ENCODE results near the gene ZRANB2.

The ZRANB2 gene

DNA sequence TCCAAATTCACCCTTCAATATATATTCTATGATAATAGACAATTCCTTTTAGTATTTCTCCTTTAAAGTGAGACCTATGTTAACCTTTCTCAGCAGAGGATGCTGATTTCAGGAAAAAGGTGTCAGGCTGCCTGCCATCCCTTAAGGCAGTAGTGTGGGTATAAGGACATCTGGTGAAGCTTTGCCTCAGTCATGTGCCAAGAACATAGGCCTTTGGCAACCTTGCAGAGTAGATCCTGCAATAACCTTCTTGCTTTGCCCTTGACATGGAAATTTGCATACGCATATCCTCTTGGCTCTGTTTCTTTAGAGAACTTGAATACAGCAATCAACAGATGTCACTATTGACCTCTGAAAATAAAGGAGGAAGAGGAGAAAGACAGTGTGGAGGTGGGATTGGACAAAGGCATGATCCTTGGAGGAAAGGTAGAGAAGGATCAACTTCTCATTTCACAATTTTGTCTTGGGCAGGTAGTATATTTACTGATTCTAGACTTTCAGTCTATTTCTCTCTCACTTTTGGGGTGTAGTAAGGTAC, 21.1 kb upstream of the ZRANB2 start:
- H3K4me3 ChIP-seq (ENCODE audit: low read depth, low read length): no peak overlapping the region
- TF ChIP-seq, protein P1, sequence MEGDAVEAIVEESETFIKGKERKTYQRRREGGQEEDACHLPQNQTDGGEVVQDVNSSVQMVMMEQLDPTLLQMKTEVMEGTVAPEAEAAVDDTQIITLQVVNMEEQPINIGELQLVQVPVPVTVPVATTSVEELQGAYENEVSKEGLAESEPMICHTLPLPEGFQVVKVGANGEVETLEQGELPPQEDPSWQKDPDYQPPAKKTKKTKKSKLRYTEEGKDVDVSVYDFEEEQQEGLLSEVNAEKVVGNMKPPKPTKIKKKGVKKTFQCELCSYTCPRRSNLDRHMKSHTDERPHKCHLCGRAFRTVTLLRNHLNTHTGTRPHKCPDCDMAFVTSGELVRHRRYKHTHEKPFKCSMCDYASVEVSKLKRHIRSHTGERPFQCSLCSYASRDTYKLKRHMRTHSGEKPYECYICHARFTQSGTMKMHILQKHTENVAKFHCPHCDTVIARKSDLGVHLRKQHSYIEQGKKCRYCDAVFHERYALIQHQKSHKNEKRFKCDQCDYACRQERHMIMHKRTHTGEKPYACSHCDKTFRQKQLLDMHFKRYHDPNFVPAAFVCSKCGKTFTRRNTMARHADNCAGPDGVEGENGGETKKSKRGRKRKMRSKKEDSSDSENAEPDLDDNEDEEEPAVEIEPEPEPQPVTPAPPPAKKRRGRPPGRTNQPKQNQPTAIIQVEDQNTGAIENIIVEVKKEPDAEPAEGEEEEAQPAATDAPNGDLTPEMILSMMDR (IDR thresholded peaks at IDR 0.05; ENCODE audit: insufficient read depth, low read depth, low read length, missing control alignments): no peak
- DNase-seq (ENCODE audit: low read depth): no peak

DNA sequence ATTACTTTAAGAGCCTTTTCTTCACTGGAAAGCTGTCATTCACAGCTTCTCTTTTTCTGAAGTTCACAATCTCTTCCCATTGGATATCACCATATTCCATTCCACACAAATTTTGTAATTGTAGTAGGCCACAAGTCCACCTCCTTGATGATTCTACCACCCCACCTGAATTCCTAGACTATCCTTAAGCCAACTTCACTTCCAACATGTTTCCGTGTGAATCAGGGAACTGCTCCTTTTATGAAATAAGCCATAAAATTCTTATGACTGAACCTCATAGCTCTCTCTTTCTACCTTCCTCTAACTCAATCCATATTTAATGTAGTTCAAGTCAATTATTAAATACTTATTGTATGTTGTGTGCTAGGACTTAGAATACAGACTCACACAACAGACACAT, 16.6 kb upstream of the ZRANB2 start:
- DNase-seq (ENCODE audit: low read depth): no peak
- TF ChIP-seq, protein P1 (IDR thresholded peaks at IDR 0.05; ENCODE audit: insufficient read depth, low read depth, low read length, missing control alignments): no peak
- H3K4me3 ChIP-seq (ENCODE audit: low read depth, low read length): no peak overlapping the region

DNA sequence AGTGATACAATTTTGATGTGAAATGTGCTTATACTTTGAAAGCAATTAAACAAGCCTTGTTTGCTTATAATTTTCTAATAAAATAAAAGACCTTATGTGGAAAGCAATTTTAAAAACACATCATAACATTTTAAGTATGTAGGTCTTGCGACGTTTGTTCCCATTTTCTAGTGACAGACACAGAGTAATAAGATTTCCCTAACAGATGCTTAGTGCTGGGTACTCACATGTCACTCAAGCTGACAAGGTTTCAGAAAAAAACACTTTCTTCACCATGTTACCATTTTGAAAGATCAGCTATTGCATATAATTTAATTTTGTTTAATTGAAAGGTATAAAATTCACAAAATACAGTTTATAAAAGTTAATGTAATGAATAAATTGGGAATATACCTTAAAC, 14.1 kb upstream of the ZRANB2 start:
- no peak overlapping the region for H3K4me3 ChIP-seq (ENCODE audit: low read depth, low read length)
- TF ChIP-seq, protein P1 (IDR thresholded peaks at IDR 0.05; ENCODE audit: insufficient read depth, low read depth, low read length, missing control alignments): no peak
- no peak for DNase-seq (ENCODE audit: low read depth)

DNA sequence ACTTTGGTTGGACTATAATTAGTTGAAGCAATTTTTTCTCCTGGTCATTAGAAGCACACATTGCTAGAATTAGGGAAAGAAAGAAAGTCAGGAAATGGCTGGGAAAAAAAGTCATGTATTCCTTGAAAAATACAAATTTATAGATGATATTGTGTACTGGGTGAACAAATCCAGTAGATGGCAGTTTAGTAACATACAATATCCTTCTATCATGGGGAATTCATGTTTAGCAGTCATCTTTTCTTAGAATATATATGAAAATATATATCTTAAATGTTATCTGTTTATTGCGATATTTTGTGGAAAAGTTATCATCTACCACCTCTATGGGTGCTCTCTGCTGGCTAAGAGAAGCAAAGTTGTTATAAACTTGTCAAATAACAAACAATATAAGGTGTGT, 13.1 kb upstream of the ZRANB2 start:
- H3K4me3 ChIP-seq (ENCODE audit: low read depth, low read length): no peak overlapping the region
- TF ChIP-seq, protein P1 (IDR thresholded peaks at IDR 0.05; ENCODE audit: insufficient read depth, low read depth, low read length, missing control alignments): no peak
- DNase-seq (ENCODE audit: low read depth): no peak

DNA sequence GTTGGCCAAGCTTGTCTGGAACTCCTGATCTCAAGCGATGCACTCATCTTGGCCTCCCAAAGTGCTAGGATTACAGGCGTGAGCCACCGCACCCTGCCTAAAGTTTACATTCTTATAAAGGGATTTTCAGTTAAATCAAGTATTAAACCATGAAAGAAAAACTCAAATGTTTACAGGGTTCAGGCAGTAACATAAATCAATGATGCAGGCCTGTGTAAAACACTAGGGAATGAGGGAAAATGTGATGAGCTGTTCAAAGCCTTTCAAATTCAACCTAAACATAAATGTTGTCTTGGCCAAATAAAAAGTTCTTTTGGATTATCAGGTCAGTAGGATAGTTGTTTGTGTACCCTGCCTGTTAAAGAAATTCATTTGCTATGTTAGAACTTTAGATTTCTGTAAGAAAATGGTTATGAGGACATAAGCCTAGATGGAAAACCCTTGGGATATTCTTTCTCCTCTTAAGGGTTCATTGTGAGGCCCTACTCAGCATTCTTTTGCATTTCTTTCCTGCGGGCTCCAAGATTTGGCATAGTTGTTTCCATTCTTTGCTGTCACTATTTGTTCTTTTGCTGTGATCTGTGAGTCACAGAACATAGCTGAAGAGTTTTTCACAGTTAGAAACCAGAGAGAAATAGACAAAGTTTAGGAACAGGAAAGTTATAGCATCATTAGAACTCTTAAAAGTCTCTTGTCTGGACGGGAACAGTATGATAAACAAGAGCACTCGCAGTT, 8.9 kb upstream of the ZRANB2 start:
- no peak overlapping the region for H3K4me3 ChIP-seq (ENCODE audit: low read depth, low read length)
- DNase-seq (ENCODE audit: low read depth): no peak
- TF ChIP-seq, protein P1 (IDR thresholded peaks at IDR 0.05; ENCODE audit: insufficient read depth, low read depth, low read length, missing control alignments): no peak

DNA sequence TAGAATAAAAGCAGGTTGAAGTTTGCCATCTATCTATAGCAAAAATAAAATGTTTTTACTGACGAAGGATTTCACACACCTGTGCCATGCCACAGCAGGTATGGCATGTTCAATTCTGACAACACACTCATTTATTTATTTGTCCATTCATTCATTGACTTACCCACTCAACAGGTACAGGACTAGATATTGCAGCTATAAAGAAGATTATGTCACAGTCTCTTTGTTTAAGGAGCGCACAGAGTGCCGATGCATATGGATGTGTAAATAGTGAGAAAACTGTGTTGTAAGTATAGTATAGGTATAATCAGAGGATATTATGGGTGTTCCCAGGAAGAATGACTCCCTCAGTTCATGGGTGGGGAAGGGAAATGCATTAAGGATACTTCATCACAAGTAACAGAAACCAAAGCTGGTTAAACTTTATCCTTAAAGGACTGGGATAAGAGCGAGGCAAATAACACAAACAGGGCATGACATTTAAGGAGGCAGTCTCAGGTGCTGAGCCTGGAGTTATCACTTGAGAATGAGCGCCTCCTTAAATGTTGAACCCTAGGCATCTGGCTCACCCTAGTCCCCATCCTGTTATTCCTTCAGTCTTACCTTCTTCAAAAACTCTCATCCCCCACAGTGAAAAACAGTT, 7.9 kb upstream of the ZRANB2 start:
- no peak for DNase-seq (ENCODE audit: low read depth)
- TF ChIP-seq, protein P1 (IDR thresholded peaks at IDR 0.05; ENCODE audit: insufficient read depth, low read depth, low read length, missing control alignments): no peak
- H3K4me3 ChIP-seq (ENCODE audit: low read depth, low read length): no peak overlapping the region

Measured in GM12865 (cell line).